HG03280 (cell line): ENCODE data around the gene FGF4.

Experiments
- ATAC-seq: cut with Tn5 transposase; IDR thresholded peaks from one replicate; pipeline ENCODE4 v1.9.1; 2021; ENCODE audit warnings: mild to moderate bottlenecking, moderate library complexity; ENCODE audit not compliant: unreplicated experiment

Gene FGF4, protein sequence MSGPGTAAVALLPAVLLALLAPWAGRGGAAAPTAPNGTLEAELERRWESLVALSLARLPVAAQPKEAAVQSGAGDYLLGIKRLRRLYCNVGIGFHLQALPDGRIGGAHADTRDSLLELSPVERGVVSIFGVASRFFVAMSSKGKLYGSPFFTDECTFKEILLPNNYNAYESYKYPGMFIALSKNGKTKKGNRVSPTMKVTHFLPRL

DNA sequence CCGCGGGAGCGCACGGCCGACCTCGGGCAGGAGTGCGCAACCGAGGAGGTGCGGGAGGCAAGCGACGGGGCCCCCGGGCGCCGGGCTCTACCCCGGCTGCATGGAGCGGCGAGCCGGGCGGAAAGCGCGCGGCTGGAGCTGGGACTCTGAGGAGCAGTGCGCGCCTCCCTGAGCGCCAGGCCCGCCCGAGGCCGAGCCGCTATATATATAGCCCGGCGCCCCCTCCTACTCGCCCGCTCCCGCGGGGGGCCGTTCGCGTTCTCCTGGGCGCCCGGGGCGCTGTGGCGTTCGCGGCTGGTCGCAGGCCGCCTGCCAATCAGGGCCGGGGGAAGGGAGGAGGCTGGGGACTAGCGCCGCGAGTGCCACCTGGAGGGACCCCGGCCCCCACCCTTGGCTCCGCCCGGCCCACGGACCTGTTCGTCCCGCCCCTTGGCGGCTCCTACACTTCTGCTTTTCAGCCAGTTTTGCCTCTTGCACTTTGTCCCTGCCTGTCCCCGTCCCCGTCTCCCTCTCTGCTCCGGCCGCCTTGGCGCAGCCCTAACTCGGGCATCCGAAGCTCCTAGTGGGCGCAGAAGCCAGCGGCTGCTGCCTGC, at the start of gene FGF4:
TSS of gene FGF4 (minus strand) at position 179 of the 593 bp plus-strand sequence. CDS start 257 bp downstream, outside the sequence.
- no peak for ATAC-seq

DNA sequence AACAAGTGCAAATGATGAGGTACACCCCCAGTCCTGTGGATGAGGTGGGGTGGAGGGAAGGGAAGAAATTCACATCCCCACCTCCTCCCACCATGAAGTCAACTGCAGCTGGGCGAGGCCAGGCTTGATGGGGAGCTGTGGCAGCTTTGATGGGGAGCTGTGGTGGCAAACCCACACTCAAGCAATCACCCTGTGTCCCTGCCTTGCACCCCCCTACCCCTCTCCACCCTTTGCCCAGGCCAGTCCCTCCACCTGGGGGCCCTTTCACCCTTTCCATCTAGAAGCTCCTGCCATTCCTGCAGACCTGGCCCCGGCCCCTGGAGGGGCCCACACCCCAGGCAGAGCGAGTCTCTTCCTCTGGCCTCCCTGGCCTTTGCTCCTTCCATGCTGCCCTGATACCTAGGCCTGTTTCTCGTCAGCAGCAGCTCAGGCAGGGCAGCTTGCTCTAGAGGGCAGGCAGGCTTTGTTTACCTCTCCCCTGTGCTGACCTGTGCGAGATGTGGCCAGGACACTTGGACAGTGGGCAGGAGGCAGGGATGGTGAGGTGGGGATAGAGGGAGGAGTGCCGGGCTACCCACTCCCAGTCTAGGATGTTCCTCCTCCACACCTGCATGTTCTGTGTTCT, 48.6 kb upstream of the FGF4 start:
- no peak for ATAC-seq

DNA sequence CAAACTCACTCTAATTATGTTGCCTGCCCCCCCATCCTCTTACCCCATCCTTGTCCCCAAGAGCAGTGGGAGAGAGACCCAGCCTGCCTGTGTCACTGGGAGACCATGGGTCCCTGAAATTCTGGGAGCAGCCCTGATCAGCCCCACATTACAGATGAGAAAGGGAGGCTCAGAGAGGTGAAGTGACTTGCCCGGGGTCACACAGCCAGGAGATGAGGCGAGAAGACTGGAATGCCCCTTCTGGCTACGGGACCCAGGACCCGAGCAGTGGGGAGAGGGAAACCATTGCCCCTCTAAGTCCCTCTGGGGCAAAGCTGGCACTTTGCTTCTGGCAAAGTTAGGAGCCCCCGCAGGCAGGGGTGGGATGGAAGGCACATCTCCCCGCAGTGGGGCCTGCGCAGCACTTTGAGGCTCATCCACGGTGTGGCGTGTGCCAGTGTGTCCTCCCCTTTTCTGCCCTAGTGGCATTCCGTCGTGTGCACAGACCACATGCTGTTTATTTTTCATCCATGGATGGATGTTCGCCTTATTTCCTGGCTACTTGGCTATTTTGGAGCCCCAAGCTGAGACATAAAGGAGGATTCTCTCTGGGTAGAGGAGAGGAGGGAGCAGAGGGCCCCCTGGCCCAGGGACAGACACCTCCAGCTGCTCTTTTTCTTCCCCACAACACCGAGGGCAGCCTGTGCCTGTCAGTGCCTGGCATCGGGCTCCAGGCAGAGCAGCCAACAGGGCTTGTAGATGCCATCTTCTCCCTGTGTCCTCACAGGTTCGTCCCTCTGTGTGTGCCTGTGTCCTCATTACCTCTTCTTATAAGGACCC, 47.7 kb upstream of the FGF4 start:
- no peak for ATAC-seq

DNA sequence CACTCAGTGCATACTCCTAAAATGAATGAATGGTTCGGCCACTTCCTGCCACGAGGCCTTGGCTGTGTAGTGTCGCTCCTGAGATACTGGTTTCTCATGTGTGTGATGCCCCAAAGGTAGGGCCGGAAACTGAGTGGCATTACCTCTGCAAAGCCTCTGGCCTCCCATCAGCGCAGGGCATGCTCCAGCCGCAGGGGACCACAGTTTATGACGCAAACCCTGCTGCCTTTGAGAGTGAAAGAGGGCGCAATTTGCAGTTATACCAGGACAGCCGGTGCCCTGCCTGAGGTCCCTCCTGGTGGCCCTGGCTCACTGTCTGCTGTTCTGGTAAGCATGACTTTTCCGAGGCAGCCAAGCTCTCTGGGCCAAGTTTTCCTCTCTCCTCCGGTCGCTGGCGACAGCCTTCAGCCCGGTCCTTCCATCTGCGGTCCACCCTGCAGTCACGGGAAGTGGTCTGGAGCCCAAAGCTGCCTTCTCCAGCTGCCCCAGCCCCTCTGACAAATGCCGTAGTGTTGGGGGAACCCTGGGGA, 46.4 kb upstream of the FGF4 start:
- ATAC-seq = no peak

DNA sequence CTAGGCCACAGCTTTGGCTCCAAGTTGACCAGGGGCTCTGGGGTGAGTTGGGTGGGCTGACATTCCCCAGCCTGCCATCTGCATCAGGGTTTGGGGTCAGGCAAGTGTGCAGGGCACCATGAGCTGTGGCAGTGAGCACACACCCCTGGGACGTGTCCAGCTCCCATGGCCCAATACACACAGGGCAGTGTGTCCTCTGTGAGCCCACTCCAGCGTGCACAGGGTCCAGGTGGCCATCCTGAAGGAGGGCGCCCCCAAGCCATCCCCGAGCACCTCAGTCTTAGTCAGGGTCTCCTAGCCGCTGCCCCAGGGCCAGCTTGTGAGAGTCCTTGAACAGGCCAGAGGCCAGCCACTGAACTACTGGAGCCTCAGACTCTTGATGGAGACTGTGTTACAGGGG, 45.3 kb upstream of the FGF4 start:
- ATAC-seq = no peak

DNA sequence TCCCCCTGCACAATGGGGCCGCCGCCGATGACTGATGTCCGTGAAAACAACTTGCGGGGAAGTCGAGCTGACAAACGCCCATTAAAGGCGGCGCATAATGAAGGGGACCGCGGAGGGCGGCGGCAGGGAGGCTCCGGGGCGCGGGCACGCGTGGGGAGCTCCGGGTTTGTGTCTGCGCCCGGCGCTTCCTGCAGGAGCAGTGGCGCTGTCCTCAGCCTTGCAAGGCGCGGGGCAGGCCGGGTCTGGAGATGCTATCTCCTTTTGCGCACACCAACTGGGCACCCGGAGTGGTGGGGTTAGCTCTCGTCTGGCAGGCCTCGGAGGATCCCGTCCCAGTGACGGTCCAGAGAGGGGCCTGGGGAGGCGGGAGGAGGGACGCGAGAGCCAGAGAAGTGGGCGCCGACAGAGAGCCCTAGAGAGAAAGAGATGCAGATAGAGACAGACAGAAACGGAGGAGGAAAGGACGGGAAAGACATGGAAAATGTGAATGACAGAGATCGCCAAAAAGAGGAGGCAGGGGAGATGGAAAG, 44.5 kb upstream of the FGF4 start:
- no peak for ATAC-seq

DNA sequence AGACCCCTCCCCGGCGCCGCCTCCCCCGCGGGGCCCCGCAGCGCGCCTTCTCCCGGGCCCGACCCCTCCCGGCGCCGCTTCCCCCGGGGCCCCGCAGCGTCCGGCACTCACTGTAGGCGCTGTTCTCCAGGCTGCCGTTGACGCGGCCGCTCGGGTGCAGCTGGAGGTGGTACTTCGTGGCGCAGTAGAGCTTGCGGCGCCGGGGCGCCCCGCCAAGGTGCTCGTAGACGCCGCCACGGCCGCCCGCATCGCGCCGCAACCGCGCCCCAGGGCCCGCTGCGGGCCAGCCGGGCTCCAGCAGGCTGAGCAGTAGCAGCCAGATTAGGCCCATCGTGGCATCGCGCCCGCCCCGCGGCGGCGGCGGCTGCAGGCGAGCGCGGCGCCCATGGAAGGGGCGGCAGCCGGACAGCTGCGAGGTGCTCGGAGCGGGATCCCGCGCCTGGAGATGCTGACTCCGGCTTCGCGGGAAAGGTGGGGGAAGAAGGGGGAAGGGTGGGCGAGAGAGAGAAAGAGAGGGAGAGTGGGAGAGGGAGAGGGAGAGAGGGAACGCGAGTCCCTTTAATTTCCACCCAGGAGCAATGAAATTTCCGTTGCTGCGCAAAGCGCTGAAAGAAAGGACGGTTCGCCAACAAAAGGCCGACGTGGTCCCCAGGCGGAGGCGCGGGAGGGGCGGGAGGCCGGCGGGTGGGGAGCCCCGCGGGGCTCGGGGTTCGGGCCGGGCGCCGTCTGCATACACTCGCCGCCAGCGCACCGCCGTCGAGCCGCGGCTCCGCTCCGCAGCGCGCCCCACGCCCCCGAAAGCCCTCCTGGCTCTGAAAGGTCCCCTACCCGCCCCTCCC, 43.7 kb upstream of the FGF4 start, which contains the start of gene FGF3:
TSS of gene FGF3 (minus strand) at position 814 of the 839 bp plus-strand sequence. CDS start at position 331, 483 bp downstream.
- no peak for ATAC-seq

DNA sequence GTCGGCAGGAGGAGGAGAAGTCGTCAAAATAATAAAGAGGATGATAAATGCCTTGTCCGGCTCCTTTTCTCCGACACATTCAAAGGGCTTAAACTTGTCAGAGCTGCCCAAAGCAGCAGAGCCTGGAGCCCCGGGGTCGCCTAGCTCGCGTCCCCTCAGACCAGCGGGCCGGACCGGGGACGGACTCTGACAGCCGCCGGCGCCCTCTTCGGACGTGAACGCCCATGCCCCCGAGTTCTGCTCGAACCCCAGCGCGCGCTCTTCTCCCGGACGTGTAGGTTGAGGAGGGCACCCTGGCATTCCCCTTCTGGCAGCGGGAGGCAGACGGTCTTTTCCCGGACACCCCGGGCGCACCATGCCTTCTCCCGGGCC, 43.1 kb upstream of the FGF4 start:
- ATAC-seq = no peak

DNA sequence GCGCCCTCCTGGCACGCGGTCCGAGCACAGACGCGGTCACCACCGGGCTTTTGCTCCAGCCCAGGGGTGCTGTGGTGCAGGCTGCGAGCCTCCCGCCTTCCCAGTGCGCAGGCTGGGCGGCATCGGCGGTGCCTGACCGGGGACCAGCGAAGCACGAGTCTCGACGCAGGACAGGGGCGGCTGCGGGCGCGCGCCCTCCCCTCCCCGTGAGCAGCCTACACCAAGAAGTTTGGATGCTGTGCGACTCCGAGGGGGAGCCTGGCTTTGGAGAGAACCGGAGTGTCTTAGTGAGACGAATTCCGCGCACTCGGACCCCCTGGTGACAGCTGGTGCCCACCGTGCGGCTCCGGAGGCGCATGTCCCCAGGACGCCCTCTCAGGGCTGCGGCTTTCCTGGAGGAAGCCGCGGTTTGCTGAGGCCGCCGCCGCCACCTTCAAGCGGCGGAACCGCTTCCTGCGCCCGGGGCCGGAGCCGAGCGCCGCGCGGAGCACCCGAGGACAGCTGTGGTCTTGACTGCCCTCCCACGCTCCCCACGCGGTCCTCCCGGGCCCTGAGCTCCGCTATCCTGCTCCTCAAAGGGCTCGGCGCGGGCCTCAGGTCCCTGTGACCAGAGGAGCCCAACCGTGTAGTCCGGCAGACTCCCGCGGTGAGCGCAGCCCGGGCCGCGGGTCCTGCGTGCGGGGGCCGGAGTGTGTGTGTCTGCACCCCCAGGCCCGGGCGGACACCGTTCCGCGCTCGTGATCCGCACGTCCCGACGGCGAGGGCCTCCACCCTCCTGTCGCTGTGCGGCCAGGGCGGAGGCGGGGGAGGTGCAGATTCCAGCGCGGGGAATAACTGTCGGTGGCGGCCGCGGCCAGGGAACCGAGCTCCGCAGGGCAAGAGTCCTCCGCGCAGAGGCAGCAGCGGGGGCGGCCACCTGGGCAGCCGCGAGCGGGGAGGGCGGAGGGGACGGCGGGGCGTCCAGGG, 42.4 kb upstream of the FGF4 start:
- ATAC-seq = no peak

DNA sequence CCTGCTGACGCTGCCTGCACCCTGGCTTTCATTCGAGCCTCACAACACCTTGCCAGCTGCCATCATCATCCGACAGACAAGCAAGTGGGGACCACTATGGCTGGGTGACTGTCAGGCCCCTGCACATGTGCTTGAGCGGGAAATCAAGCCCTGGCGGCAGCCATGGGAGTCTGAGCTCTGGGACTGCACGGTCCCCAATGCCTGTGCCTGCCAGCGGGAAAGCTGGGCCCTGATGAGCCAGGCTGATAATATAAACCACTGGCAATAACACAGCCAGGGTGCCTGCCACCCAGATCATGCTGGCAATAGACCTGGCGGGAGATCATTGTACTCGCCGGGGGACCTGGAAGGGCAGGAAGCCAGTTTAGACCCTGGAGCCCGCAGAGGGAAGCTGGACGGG, 41.5 kb upstream of the FGF4 start:
- no peak for ATAC-seq

DNA sequence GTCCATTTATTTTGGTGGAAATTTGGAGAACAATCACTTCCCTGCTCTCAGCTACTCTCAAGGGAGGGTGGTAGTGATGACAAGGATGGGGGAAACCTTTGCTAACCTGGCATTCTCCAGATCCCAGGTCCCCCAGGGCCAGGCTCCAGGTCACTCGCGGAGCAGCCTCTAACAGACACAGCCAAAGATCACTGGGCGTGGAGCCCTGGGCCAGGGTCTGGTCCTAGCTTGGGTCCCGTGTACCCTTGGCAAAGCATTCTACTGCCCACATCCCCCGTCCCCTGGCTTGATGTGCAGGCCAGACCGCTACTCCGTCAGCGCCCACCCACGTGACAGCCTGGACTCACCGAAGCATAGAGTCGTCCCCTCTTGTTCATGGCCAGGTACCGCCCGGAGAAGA, 40.8 kb upstream of the FGF4 start:
- ATAC-seq = no peak

DNA sequence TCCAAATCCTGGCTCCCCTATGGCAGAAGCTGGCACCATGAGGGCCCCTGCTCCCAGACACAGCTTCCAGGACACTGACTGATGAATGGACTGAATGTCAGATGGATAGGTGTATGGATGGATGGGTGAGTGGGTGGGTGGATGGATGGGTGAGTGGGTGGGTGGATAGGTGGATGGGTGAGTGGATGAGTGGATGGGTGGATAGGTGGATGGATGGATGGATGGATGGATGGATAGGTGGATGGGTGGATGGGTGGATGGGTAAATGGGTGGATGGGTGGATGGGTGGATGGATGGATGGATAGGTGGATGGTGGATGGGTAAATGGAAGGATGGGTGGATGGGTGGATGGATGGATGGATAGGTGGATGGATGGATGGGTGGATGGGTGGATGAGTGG, 39.8 kb upstream of the FGF4 start:
- no peak for ATAC-seq

DNA sequence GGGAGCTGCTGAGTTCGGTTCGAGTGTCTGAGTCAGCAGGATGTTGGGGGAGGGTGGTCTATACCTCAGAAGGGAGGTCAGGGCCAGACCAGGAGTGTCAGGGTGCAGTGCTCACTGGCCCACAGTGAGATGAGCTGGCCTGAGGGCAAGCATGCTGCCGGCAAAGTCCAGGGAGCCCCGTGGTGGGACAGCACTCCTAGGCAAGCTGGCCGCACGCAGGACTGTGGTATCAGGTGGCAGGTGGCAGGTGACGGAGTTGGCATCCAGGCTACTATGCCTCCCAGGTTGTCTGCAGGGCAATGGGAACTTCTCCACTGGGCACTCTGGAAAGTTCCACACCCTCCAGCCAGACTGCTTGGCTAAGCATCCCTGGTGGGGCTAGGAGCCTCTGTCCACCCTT, 39.3 kb upstream of the FGF4 start:
- no peak for ATAC-seq

DNA sequence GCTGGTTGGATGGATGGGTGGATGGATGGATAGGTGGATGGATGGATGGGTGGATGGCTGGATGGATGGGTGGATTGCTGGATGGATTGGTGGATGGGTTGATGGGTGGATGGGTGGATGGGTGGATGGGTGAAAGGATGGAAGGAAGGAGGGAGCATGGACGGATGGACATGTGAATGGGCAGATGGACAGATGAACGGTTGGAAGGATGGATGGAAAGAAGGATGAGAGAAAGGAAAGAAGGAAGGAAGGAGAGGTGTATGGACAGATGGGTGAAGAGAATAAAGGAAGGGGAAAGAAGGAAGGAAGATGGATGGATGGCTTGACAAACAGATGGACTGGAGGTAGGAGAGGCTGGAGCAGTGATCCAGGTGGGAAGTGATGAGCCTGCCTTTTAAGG, 38.7 kb upstream of the FGF4 start:
- ATAC-seq = no peak

DNA sequence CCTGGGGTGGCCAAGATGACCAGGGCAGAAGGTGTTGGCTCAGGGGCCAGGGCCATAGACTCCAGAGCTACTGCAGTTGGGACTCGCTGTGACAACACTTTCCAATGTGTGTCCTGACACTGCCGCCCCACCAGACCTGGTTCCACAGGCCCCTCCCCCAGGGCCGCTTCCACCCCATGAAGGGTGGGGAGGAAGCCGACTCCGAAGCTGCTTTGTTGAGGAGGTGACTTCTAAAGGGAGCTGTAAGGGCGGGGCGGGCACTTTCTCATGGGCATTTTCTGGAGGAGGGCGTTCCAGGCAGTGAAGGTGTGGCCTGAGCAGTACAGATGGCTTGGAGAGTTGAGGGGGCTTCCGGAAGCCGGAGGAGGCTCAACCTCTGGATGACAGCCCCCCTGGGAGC, 37.8 kb upstream of the FGF4 start:
- ATAC-seq = no peak

DNA sequence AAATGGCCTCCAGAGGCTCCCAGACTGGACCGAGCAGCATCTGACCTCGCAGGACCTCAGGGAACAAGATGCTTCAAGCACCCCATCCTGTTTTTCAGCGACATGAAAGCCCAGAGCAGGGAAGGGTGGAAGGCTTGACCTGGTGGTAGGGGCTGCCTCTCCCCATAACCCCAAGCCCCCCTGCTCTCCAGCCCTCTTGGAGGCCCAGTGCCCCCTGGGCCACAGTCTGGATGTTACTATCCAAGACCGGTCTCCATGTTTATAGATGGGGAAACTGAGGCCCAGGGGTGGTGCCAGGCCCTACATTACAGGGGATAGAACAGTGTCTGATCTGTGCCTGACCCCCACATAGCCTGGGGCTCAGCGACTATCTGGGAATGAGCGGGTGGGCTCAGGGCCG, 37.1 kb upstream of the FGF4 start:
- ATAC-seq = no peak

DNA sequence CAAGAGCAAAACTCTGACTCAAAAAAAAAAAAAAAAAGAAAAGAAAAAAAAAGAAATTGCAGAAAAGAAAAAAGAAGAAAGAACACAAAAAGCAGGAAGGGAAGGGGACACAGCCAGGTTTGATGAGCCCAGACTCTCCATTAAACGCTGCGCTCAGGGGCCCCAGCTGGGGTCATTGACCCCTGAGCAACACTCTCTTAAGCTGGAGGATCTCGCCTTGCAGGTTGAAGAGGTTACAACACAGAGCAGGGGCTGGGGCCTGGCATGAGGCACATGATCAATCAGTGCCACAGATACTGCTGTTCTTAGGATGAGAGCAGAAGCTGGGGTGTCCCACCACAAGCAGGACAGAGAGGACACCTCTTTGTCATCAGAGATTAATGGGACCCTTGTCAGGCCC, 36.3 kb upstream of the FGF4 start:
- ATAC-seq = no peak

DNA sequence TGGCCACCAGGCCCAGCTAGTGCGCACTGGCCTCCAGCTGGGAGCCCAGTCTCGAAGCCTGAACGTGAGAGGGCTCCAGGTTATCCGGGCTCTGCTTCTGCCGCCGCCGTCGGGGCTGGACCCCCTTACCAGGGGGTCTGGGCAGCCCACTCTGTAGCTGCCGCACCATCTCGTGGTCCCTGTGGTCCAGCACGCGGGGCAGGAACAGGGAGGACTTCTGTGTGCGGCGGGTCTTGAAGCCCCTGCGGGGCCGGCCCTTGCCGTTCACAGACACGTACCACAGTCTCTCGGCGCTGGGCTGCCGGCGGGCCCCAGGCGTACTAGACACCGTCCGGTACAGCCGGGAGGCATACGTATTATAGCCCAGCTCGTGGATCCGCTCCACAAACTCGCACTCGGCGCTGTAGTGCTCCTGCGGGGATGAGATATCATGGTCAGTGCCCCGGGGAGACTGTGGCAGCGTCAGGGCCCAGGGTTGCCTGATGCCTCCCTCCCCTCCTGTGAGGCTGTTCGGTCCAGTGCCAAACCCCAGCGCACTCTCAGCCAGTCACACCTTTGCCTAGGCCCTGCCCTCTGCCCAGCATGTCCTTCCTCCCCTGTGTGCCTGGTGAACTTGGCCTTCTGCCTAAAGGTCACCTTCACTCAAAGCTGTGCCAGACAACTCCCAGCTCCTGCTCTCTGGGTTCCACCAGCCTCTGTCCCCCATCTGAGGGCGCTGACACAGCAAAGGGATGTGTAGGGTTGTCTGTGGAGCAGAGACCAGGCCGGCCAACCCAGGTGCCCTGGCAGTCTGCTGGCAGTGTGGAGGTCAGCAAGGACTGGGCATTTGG, 35.4 kb upstream of the FGF4 start:
- no peak for ATAC-seq
